Pons (tissue), 1 donor: Measurements from ENCODE around the gene RAF1.
A peak's percentile ranks its signal among the peaks of the same experiment; 100 is the strongest.
"Not testable (repeated sequence)": the region's sequence is repeated elsewhere in the genome, so short reads cannot be mapped to it uniquely, and the experiment has no call there.

Source experiments
- DNase-seq: peaks from one replicate; pipeline ENCODE4 v3.0.0-alpha.2; 2016; ENCODE audit warnings: low spot score

The RAF1 gene

DNA sequence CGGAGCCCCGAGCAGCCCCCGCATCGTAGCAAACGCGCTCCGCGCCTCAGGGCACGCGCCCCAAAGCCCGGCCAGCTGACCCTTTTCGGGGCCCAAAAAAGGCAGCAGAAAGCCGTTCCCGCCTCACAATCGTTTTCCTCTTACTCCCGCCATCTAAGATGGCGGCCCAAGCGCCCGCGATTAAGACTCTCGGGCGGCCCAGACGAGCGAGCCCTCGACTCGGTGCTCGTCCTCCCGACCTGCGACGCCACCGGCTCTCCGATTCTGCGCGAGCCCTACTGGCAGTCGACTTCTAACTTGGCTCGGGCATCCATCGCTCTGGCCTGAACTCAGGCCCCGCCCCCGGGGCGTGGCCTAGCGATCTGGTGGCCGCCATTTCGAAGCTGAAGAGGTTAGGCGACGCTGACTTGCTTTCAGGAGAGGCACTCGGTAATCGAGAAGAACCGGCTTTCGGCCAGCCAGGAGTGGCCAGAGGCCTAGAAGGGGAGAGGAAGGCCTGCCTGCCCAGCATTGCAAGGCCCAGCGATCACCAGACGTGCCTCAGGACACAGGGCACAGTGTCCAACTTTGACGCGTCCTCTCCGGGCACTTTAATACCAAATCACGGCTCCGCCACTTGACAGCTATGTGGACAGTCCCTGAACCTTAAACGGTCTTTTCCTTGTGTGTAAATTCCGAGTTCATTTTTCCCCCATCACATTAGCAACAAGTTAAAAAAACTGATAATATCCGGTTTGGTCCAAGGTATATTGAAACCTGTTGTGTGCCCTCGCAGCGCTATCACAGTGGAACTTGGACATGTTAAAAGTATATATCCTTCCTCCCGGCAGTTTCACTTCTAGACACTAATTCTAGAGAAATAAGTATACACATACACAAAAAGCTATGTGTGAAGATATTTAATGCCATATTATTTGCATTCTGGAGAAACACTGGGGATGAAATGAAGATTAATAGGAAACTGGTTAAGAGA, at the start of gene RAF1:
TSS of gene RAF1 (minus strand) at position 182 of the 973 bp plus-strand sequence. CDS start 45,396 bp downstream, outside the sequence.
- peak; percentile 97 for DNase-seq

DNA sequence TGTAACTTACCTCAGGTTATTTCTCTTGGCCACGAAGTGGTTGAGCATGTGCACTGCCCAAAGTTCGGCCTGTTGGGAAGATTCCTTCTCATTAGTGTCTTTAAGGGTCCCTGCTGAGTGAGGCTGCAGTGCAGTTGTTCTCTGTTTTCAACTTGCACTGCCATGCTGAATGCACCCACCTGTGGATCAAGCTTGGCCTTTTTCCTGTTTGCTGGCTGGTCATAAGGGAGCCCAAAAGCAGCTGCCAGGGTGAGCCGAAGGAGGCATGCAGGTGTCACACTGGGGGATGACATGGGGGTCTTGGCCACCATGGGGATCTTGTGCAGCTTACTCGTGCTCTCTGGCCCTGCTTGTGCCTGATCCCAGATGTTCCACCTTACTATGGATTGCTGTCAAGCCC, 46.1 kb upstream of the RAF1 start:
- no peak for DNase-seq

DNA sequence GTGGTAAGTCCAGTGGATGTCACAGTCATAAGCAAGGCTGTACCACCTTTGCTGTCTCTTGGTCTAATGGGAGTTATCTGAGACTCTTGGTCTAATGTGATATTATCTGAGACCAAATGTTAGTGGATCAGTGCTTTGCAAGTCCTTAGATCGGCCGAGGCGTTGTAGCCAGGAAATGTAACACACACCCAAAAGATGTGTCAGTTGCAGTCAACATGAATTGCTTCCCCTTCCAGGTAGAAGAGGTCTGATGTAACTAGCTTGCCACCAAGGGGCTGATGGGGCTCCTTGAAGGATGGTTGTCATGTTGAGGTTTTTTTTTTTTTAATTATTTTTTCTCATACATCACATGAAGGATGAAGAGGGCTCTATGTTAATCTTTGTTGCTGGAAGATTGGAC, 45.4 kb upstream of the RAF1 start:
- no peak for DNase-seq

DNA sequence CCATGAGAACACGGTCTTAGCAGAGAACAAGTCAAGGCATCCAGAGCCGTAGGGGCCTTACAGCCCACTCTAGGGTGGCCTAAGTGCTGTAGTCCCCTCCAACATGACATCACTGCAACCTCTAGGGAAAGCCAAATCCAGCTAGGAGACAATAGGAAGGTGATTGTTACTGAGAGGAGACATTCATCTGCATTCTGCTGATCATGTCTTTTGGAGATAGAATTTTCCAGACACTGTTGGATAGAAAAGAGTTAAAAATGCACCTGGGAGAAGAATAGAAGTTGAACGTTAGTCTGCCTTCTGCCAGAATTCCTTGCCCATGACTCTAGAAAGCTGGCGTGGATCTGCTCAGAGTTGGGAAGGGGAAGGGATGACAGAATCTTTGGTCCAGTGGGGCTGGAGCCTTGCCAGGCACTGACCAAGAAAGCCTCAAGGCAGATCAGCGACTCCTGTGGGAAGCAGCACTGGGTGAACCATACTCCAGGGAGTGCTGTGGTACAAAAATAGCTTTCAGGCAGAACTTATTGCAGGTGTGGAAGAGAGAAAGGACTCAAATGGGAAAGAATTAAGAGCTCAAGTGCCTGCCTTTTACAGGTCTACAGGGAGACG, 44.8 kb upstream of the RAF1 start:
- DNase-seq: no peak

DNA sequence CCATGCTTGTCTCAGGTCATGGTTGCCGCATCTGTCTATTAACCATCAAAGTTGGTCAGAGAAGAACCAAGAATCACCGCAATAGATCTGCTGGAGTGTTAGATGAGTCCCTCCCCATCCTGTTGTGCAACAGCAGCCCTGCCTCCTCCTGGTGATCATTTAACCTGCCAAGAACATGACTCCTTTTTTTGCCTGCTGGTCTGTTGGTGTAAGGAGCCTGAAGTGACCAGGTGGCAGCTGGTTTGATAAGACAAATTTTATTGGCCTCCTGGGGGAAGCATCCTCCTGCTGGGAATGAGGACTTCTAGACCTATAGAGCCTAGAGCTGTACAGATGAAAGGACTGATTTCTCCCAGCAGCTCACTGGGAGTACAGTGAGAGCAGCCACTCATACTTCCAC, 43.5 kb upstream of the RAF1 start:
- no peak for DNase-seq

DNA sequence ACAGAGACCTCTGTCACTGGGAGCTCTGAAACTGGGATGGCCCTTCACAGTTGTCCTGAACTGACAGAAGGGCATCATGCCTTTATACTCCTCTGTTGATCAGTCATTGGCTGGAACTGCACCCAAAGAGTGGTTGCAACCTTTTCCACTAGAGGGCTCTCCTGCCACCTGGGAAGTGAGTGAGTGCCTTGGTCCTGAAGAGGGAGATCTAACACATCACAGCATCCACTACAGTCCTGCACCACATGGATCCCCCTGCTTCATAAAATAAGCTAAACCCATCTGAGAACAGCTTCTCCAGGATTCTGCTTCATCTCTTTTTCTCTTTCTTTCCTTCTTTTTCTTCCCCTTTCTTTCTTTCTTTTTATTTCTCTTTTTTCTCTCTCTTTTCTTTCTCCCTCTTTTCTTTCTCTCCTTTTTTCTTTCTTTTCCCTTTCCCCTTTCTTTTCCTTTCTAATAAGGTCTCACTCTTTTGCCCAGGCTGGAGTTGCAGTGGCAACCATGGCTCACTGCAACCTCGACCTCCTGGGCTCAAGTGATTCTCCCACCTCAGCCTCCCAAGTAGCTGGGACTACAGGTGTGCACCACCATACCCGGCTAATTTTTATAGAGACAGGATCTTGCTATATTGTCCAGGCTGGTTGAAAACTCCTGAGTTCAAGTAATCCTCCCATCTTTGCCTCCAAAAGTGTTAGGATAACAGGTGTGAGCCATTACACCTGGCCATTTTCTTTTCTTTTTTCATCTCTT, 42.8 kb upstream of the RAF1 start:
- peak; percentile 41 for DNase-seq

DNA sequence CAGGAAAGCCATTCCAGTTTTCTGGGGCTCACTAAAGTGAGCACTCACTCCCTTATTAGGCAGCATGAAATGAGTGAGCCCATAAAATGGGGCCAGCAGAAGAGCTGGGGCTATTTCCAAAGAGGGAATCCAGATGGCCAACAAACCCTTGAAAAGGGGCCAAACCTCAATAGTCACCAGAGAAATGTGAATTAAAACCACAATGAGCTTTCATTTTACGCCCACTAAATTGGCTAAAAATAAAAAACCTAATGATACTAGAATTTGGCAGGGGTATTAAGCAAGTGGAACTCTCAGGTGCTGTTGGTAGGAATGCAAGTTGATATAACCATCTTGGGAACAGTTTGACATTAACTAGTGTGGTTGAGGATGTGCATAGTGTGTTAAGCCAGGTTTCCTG, 42.1 kb upstream of the RAF1 start:
- no peak for DNase-seq

DNA sequence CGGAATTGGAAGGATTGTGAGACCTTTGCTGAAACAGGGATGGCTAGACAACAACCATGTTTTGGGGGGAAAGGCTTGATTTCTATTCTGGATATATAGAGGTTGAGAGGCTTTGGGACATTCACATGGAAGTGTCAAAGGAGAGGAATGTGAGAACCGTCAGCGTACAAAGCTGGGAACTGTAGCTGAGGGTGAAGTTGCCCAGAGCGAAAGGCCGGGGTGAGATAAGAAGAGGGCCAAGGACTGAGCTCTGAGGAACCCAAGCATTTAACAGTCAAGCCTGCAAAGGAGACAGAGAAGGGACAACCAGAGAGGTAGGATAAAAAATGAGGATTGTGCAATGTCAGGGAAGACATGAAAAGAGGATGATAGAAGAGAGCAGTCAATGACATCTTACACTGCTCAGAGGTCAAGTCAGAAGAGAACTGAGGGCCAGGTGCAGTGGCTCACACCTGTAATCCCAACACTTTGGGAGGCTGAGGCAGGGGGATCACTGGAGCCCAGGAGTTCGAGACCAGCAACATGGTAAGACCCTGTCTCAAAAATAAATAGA, 41.5 kb upstream of the RAF1 start:
- no peak for DNase-seq

DNA sequence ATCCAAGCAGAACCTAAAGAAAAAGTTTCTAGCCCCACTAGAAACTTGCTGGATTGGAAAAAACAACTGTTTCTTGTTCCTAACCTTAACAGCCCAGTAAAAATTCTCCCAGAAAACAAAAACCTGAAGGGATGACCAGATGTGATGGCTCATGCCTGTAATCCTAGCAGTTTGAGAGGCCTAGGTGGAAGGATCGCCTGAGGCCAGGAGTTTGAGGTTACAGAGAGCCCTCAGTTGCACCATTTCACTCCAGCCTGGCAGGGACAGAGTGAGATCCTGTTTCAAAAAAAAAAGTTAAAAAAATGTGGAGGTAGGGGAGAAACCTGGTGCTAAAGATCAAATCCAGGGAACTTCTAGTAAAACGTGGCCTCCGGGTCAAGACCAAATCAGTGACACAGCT, 38.6 kb upstream of the RAF1 start:
- DNase-seq: no peak

DNA sequence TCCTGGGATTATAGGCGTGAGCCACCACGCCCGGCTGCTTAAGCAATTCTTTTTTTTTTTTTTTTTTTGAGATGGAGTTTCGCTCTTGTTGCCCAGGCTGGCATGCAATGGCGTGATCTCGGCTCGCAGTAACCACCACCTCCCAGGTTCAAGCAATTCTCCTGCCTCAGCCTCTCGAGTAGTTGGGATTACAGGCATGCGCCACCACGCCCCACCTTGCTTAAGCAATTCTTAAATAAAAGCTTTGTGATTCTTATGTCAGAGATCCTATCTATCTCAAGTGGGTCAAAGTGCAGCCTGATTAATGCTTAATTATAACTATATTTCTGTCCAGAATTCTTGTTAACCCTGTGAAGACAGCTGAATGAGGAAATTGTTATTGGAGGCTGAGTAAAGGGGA, 37.7 kb upstream of the RAF1 start:
- DNase-seq: not testable (repeated sequence)

DNA sequence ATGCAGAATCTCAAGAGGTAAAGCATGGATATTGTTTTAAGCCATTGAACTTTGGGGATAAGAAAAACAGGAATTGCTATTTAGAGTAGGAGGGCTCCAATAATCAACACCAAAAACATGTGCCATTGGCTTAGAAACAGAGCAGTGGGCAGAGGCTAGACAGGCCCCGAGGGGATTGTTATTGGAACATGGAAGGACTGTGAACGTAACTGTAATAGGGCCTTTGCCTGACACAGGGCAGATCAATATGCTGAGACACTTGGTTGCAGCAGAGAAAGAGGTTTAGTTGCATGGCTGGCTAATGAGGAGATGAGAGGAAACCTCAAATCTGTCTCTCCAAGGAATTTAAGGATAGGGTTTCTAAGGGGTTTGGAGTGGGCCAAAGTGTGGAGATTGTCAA, 36.9 kb upstream of the RAF1 start:
- DNase-seq: no peak

DNA sequence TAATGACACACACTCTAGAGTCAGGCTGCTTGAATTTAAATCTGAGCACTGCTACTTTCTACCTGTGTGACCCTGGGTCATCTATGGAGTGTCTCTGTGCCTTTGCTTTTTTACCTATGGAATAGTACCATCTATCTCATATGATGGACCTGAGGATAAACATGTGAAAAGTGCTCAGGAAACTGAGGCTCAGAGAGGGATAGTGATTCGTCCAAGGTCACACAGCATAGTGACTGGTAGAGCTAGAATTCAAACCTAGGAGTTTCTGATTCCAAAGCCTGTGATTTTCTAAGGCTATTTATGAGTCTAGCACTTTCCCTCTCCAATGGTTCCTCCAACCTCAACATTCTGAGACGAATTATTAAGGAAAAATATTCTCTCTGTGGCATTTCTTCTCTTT, 32.0 kb upstream of the RAF1 start:
- DNase-seq: no peak

DNA sequence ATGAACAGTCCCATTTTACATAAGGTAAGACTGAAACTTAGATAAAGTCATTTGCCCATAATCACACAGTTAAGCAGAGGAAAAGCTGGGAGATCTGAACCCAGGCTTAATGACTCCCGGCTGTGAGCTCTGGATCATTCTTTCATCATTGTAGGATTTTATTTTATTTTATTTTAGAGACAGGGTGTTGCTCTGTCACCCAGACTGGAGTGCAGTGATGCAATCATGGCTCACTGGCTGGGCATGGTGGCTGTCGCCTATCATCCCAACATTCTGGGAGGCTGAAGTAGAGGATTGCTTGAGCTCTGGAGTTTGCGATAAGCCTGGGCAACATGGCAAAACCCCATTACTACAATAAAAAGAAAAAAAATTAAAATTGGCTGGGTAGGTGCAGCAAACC, 31.2 kb upstream of the RAF1 start:
- DNase-seq: no peak

DNA sequence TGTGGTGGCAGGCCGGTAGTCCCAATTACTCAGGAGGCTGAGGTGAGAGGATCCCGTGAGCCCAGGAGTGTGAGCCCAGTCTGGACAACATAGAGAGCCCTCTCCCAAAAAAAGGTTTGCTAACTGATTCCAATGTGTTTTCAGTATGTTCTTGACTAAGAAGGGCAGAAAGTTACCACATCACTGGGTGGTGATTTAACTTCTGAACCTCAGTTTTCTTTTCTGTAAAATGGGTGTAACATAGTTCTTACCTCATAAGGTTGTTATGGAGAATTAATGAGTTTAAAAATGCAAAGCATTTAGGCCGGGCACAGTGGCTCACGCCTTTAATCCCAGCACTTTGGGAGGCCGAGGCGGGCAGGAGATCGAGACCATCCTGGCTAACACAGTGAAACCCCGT, 28.5 kb upstream of the RAF1 start:
- no peak for DNase-seq

DNA sequence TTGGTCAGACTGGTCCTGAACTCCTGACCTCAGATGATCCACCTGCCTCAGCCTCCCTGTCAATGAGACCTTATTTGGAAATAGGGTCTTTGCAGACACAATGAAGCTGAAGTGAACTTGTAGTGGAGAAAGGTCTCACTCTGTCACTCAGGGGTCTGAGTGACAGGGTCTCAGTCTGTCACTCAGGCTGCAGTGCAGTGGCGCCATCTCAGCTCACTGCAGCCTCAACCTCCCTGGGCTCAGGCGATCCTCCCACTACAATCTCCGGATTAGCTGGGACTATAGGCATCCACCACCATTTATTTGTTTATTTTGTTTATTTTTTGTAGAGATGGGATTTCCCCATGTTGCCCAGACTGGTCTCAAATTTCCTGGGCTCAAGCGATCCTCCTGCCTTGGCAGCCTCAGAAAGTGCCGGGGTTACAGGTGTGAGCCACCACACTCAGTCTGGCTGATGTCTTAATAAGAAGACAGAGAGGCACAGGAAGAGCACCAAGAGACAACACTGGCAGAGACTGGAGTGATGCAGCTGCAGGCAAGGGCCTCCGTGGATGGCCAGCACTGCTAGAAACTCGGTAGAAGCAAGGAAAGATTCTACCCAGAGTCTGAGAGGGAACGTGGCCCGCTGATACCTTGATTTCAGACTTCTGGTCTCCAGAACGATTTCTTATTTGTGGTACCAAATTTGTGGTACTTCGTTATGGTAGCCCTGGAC, 26.2 kb upstream of the RAF1 start:
- no peak for DNase-seq

DNA sequence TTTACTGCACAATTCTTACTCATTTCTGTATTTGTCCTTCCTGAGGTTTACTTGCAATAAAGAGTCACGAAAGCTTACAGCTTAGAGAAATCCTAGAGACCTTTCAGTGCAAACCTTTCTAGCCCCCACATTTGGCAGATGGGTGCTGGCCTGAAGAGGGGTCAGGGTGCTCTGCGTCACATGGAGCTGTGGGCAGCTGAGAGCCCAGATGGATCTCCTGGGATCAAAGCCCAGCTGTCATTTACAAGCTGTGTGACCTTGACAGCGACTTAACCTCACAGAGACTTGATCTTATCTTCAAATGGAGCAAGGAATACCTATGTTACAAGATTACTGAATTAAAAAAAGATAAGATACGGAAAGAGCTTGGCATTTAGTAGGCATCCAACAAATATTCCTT, 24.0 kb upstream of the RAF1 start:
- DNase-seq: no peak

DNA sequence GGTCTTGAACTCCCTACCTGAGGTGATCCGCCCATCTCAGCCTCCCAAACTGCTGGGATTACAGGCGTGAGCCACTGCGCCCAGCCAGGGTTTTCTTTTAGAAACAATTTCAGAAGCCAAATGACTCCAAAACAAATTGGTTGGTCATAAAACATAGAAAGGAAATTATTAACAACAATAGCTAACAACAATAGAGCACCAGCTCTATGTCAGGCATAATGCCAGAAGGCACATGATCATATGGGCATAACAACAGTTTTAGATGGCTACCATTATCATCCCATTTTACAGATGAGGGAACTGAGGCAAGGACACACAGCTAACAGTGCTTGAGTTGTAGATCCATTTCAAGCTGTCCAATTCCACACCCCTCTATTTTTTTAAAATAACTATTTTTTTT, 22.2 kb upstream of the RAF1 start:
- DNase-seq: no peak

DNA sequence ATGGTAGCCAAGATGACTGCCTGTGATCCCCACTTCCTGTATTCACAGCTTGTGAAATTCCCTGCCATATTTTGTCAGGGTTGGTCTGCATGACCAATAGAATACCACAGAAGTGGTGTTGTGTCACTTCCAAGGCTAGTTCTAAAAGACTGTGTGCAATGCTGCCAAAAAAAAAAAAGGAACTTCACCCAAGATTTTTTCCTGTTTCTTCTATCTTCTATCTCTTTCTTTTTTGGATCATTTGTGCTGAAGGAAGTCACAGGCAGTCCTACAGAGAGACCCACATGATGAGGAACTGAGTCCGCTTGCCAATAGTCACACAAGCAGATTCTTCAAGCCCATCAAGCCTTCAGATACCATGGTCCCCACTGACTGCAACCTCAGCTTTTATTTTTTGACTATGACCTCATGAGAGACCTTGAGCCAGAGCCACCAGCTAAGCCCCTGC, 18.1 kb upstream of the RAF1 start:
- DNase-seq: peak; percentile 80

DNA sequence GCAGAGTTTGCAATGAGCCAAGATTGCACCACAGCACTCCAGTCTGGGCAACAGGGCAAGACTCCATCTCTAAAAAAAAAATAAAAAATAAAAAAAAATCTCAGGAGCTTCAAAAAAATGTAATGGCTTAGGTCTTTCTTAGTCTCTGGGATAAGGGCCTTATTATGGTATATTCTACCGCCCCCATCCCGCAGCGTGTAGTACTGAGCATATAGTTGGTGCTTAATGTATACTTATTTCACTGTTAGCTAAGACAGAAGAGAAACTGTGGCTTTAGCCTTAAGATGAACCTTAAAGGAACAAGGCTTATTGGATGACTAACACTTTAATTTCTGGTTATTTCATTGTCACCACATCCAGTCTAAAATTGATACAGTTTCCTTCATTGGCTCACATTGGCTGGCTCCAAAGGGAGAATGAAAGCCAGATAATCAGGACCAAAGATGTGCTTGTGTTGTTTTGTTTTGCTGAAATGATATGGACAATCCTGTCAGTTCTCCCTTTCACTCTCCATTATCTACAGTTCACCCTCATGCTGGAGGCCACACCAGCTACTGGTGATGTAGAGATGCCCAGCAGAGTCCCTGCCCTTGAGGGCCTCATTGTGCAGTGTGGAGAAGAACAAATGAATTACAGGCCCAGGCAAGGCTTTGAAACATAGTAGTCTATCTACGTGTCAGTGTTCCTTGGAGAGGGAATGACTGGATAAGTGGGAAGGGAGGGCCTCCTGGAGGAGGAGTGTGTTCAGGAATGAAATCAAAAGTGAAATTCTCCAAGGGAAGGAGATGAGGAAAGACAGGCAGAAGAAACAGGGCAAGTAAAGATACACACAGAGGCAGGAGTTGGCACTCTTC, 17.4 kb upstream of the RAF1 start:
- no peak for DNase-seq

DNA sequence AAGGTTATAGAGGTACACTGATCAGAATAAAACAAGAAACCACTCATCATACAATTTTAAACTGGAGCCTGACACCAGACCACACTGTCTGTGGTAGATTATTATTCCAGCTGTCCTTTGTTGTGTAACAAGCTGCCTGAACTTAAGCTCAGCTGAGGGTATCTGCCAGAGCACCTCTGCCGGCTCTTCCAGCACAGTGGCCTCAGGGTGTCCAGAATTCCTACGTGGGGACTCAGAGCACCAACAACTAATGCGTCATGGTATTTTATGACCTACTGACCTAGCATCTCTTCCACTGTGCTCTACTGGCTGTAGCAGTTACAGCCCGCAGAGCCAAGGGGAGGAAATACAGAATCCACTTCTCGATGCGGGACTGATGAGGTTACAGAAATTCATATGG, 15.6 kb upstream of the RAF1 start:
- DNase-seq: no peak

DNA sequence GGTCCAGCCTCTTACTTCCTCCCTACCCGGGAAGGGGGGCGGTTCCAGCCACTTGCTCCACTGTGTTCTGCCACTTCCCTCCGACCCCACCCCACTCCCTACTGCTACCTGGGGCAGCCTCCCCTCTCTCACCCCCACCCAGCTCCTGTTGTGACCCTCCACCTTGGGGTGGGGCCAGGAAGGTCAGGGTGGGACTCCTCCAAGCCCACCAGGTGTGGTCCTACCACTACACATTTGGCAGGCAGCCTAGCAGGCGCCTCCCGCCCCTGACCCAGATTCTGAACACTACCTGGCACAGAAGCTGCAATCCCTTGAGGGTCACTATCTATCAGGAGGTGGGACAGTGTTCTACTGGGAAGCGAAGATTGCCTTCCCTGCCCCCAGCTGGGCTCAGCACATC, 13.7 kb upstream of the RAF1 start:
- DNase-seq: no peak
